GM18507 (cell line): ENCODE results near the gene APLNR.
"Not testable (repeated sequence)": the region's sequence is repeated elsewhere in the genome, so short reads cannot be mapped to it uniquely, and the experiment has no call there.

Experiments
- DNase-seq: peaks from one replicate; pipeline ENCODE4 v3.0.0; 2011; ENCODE audit warnings: low read depth; ENCODE audit not compliant: insufficient read length; ENCODE audit errors: extremely low spot score
- FAIRE-seq: peaks from 2 replicates; lab custom pipeline; 2011; peaks lifted over from hg19 to GRCh38; lab: Jason Lieb, UNC

APLNR gene

DNA sequence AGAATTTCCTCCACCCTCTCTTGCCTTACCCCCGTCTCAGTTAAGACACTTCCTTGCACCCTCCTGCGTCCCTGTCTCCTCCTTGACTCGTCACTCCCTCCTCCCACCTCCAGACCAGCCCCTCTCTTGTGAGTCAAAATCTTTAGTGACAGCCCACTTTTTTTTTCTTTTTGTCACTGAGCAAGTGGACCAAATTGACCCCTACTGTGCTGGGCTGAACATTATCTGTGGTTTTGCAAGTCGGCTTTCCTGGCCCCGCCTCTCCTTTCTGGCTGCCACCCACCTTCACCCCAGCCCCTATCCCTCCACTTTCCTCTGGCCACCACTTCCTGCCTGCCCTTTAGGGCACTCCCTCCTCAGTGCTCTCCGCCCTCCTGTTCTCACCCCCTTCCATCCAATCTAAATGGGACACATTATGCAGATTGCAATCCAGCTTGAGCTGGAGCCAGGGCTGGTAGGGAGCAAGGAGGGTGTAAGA is at the start of gene APLNR:
Gene APLNR, minus strand, starts transcription at position 47 of the 478 bp plus-strand sequence. CDS start 246 bp downstream, outside the sequence.
- no peak for FAIRE-seq
- no peak for DNase-seq

DNA sequence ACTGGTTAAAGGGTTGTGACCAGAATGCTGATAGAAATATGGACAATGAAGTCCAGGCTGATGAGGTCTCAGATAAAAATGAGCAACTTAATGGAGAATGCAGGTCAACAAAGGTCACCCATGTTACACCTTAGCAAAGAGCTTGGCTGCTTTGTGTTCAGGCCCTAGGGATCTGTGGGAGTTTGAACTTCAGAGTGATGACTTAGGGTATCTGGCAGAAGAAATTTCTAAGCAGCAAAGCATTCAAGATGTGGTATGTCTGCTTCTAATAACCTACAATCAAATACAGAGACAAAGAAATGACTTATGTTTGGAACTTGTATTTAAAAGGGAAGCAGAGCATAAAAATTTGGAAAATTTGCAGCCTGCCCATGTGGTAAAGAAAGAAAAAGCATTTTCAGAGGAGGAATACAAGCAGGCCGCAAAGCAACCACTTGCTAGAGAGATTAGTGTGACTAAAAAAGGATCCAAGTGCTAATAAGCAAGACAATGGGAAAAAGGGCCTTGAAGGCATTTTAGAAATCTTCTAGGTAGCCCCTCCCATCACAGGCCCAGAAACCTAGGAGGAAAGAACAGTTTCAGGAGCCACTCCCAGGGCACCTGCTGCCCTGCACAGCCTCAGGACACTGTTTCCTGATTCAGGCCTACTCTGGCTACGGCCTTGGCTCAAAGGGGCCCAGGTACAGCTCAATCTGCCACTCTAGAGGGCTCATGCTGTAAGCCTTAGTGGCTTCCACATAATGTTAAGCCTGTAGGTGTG is 46.4 kb upstream of the APLNR start:
- no peak for FAIRE-seq
- no peak for DNase-seq

GRCh38 chr11:57281546-57281945 is 44.5 kb upstream of the APLNR start:
- FAIRE-seq, DNase-seq: not testable (repeated sequence)

DNA sequence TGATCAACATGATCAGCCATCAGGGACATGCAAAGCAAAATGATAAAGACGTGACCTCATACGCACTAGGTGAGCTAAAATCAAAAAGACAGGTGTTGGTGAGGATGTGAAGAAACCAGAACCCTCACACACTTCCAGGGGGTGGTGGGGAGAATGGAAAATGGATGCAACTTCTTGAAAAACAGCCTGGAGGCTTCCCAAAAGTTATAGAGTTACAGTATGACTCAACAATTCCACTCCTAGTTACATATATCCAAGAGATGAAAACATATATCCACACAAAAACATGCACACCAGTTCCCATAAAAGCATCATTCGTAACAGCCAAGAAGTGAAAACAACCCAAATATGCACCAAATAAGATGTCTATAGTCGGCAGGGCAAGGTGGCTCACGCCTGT is 42.1 kb upstream of the APLNR start:
- DNase-seq (no peak), FAIRE-seq (no peak)

- FAIRE-seq = no peak
Observed at GRCh38 chr11:57278721-57279095, 41.7 kb upstream of the APLNR start.

GRCh38 chr11:57277845-57278720 is 41.0 kb upstream of the APLNR start:
- DNase-seq = peak; percentile 32
- peak; percentile 31 for FAIRE-seq

More at GRCh38 chr11:57278721-57279095, 41.7 kb upstream of the APLNR start:
- no peak for DNase-seq

GRCh38 chr11:57276971-57277675 is 40.1 kb upstream of the APLNR start:
- DNase-seq (no peak), FAIRE-seq (no peak)

DNA sequence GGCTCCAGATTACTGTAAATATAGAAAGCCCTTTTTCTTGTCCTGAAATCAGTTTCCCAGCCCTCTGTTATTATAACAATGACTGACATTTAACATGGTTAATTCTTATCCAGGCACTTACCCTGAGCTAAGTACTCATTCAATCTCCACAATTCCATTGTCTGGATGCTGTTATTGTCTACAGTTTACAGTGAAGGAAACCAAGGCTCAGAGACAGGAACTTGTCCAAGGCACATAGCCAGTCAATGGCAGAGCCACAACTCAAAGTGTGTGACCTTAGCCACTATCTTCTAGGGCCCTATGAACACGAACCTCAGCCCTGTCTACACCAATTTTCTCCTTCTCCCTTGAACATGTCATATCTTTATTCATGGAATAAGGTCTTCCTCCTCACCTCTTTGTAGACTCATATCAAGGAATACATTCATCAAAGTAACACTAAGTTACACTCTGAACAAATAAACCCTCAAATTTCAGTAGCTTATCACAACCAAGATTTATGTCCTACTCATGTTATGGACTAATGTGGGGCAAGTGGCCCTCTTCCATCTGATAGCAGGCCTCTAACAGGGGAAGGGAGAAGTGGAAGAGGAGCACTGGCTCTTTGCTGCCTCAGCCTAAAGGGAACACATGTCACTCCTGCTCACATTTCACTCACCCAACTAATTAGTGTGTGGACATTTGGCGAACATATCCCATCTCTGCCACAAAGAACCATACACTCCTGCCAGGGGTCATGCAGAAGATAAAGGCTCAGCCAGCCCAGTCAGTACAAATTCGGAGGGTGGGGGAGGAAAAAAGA is 39.3 kb upstream of the APLNR start:
- DNase-seq (no peak), FAIRE-seq (no peak)

DNA sequence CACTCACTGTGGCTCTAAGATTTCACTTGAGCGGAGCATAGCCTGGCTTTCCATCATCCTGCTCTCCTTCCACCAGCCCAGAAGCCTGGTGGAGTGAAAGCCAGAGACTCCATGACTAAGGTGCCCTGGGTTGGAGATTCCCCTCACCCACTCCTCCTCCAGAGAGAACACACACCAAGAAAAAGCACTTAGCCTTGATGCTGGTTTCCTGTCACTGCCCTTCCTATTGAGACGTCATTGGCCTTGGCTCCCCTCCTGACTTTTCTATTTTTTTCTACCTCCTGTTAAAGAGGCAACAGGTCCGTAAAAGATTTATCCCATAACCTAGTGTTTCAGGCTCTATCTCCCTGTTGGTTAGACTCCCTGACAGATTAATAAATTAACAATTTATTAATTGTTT is 38.5 kb upstream of the APLNR start:
- FAIRE-seq (no peak), DNase-seq (no peak)

GRCh38 chr11:57274904-57275498 is 38.0 kb upstream of the APLNR start:
- FAIRE-seq (no peak), DNase-seq (no peak)

GRCh38 chr11:57273448-57274058 is 36.5 kb upstream of the APLNR start:
- no peak for FAIRE-seq
- DNase-seq = no peak

DNA sequence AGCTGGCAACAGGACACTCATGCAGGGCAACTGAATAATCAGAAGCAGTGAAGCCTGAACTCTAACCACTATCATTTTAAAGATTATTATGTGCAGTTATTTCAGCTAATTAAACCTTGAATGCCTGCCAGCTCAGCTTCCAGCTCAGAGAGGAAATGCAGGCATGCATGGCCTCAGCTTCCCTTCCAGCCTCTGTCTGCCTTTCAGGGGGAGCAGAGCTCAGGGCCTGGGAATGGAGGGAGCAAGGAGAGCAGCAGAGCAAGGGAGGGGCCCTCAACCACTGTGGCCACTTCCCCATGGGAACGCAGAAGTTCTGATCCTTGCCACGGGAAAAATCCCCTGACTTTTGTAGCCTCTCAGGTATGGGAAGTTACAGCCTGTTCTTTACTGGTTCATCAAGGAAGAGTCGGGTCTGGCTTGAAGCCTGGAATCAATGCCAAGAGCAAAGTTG is 32.5 kb upstream of the APLNR start:
- no peak for DNase-seq
- no peak for FAIRE-seq

DNA sequence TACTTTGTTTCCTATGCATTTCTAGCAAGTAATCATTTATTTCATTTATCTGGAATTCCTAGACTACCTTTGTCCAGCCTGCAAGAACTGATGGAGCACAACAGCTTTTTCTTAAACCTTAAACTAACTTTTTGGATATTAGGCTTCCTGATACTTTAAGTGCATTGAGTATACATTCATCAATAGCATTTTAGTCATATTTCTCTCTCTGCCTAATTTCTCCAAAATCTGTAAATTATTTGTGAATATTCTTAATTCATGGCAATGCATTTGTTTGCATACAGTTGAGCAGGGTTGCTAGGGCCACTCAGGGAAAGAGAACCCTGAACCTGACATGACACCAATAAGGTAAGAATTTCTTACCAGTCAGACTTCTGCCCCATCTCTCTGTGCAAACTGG is 29.1 kb upstream of the APLNR start:
- no peak for FAIRE-seq
- DNase-seq = no peak

GRCh38 chr11:57263351-57263750 is 26.3 kb upstream of the APLNR start:
- DNase-seq = no peak
- FAIRE-seq = no peak

- no peak for FAIRE-seq
Observed at GRCh38 chr11:57262157-57262556, 25.1 kb upstream of the APLNR start.

GRCh38 chr11:57260937-57261783 is 24.1 kb upstream of the APLNR start:
- FAIRE-seq (no peak), DNase-seq (no peak)

More at GRCh38 chr11:57262157-57262556, 25.1 kb upstream of the APLNR start:
- no peak for DNase-seq

DNA sequence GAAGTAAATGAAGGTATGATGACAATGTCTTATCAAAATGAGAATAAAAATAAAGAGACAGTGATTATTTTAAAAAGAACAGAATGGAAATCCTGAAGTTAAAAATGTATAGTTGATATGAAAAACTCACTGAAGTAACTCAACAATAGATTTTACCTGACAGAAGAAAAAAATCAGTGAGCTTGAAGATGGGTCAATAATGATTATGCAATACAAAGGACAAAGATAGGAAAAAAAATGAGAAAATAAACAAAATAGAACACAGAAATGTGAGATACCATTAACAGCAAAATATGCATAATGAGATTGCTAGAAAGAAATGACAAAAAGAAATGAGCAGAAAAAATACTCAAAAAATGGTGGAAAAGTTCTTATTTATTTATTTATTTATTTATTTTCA is 19.1 kb upstream of the APLNR start:
- FAIRE-seq (no peak), DNase-seq (no peak)
